Naive thymus-derived CD8-positive, alpha-beta T cell (primary cell): ENCODE results near the gene RCAN1. TPM values are rescaled to one million over a fixed set of nuclear protein-coding genes. Genes with fewer than 3 reads are reported as not detected.

ENCODE experiments used
- ATAC-seq, 2 donors: fragments of 150-1000 bp; cut with Tn5 transposase in 1 of 2; sonication (Bioruptor Pico), chemical (Tn5 transposase) in 1 of 2; 1 replicate in 1 of 2; 2 replicates in 1 of 2; pipeline ENCODE4 v1.10.0; 2021; ENCODE audit warnings: mild to moderate bottlenecking in 2 of 2, moderate library complexity in 2 of 2
- POLR2A ChIA-PET: fragments of 350-600 bp; sonication (Branson Sonifier 250); formaldehyde crosslinking; loops from one replicate; lab custom pipeline; 2021; ENCODE audit warnings: antibody characterized with exemption; lab: Charles Lee
- DNase-seq, 10 donors: peaks; one replicate each; pipeline versions ENCODE4 v3.0.0 to v3.0.0-alpha.2; 2020 to 2022
- H3K27ac Mint-ChIP-seq, 10 donors: one replicate each; pipeline ENCODE4 v1.8.0; 2020 to 2022; ENCODE audit warnings: mild to moderate bottlenecking in 10 of 10, mixed read lengths in 10 of 10, moderate library complexity in 4 of 10, inconsistent platforms in 1 of 10
- H3K27me3 Mint-ChIP-seq, 5 donors: one replicate each; pipeline ENCODE4 v1.8.0; 2021 to 2022; ENCODE audit warnings: mixed read lengths in 5 of 5
- H3K36me3 Mint-ChIP-seq, 3 donors: one replicate each; pipeline ENCODE4 v1.8.0; 2020 to 2022; ENCODE audit warnings: mixed read lengths in 3 of 3, mild to moderate bottlenecking in 2 of 3, inconsistent platforms in 1 of 3
- H3K4me1 Mint-ChIP-seq, 4 donors: one replicate each; pipeline ENCODE4 v1.8.0; 2021 to 2022; ENCODE audit warnings: mixed read lengths in 4 of 4
- H3K4me3 Mint-ChIP-seq, 10 donors: one replicate each; pipeline ENCODE4 v1.8.0; 2020 to 2022; ENCODE audit warnings: mild to moderate bottlenecking in 10 of 10, mixed read lengths in 10 of 10, moderate library complexity in 6 of 10, inconsistent platforms in 1 of 10
- H3K9me3 Mint-ChIP-seq, 9 donors: one replicate each; pipeline ENCODE4 v1.8.0; 2020 to 2022; ENCODE audit warnings: mixed read lengths in 9 of 9, mild to moderate bottlenecking in 3 of 9, inconsistent platforms in 1 of 9, moderate library complexity in 1 of 9
- polyA plus RNA-seq, 3 donors: library from polyadenylated mRNA; unstranded; fragments of 300-500 nt; fragmentation: Illumina TruSeq; gene quantifications; one replicate each; pipeline ENCODE4 v1.2.3, GENCODE V29; 2021
- total RNA-seq, 8 experiments: library from RNA in 2 of 8; stranded (reverse) in 2 of 8; gene quantifications; one replicate each; pipeline ENCODE4 v1.2.3 and lab custom pipeline; 2021 to 2026

RCAN1 gene
- total and polyA plus RNA-seq, 5 experiments from 2014 or later = 6.8 to 15.9 (median 11.1) TPM

- POLR2A ChIA-PET = no interaction called here
- no peak for ATAC-seq
- Mint-ChIP-seq H3K36me3 (no peaks in the 10 kb centered on the region), H3K27ac (peak overlapping the region in 8 of 10 donors; percentile 7 to 63 (median 32)), H3K9me3 (no peaks in the 10 kb centered on the region), H3K4me1 (peaks cover 6 to 24% (median 12%) of the 10 kb centered on the region in 4 donors), H3K4me3 (peak overlapping the region; percentile 23 to 76 (median 49)), H3K27me3 (peaks cover 0 to 4% (median 0%) of the 10 kb centered on the region in 5 donors)
- no peak for DNase-seq
These were observed 25.2 kb upstream of the RCAN1 start for GRCh38 chr21:34639882-34640788.

DNA sequence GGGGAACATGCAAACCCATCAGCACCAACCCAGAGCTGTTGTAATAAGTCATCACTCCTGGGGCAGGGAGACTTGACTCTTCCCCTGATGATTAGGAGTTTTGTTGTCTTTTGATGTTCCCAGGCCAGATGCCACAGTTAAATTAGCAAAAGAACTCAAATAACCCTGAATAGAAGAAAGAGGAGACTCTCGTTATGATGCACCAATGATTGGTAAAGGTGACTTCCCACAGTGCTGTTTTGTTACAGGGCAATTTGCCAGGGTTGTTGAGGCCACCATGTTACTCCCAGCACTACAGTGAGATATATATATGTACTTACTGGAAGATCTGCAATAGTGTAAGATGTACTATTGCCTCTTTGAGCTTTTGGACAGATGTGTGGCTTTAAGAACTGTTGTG lies 24.3 kb upstream of the RCAN1 start:
- peak overlapping the region in 1 of 10 donors; percentile 28 for H3K27ac Mint-ChIP-seq
- H3K27me3 Mint-ChIP-seq = peaks cover 0 to 6% (median 0%) of the 10 kb centered on the region in 5 donors
- no peaks in the 10 kb centered on the region for H3K36me3 Mint-ChIP-seq
- POLR2A ChIA-PET = no interaction called here
- H3K9me3 Mint-ChIP-seq = no peaks in the 10 kb centered on the region
- DNase-seq (no peak), ATAC-seq (no peak)
- no peak overlapping the region for H3K4me3 Mint-ChIP-seq
- peaks cover 6 to 24% (median 12%) of the 10 kb centered on the region in 4 donors for H3K4me1 Mint-ChIP-seq

DNA sequence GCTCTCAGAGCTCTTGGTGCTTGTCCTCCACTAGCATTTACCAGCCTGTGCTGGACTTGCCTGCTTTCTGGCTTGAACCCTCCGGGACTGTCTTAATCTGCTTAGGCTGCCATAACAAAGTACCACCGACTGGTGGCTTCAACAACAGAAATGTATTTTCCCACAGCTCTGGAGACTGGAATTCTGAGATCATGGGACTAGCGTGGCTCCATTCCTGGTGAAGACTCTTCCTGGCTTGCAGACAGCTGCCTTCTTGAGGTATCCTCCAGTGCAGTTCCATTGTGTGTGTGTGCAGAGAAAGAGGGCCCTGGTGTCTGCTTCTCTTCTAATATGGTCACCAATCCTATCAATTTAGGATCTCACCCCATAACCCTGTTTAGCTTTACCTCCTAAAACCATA lies 22.0 kb upstream of the RCAN1 start:
- Mint-ChIP-seq H3K4me3 (no peak overlapping the region), H3K4me1 (peaks cover 6 to 20% (median 12%) of the 10 kb centered on the region in 4 donors), H3K27me3 (peaks cover 0 to 7% (median 3%) of the 10 kb centered on the region in 5 donors), H3K9me3 (no peaks in the 10 kb centered on the region), H3K36me3 (no peaks in the 10 kb centered on the region), H3K27ac (no peak overlapping the region)
- POLR2A ChIA-PET = no interaction called here
- DNase-seq (no peak), ATAC-seq (no peak)

DNA sequence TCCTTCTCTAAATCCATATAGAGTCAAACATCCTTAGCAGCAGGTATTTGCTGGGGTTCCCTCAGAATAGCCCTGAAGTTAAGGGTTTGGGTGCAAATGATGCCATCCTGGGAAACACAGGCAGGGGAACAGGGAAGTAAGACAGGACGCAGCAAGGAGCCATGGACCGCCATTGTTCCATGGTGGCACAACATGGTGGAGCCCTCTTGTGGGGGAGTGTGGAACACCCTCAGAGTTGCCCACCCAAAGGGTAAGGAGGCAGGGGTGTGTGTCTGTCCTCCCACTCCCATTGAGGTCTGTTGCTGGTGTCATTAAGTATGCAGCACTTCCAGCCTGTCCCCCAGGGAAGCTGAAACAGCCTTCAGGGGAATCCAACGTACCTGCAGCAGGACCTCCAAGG lies 20.4 kb upstream of the RCAN1 start:
- no peaks in the 10 kb centered on the region for H3K9me3 Mint-ChIP-seq
- no peak for ATAC-seq
- H3K27ac Mint-ChIP-seq = no peak overlapping the region
- H3K36me3 Mint-ChIP-seq = no peaks in the 10 kb centered on the region
- POLR2A ChIA-PET = no interaction called here
- DNase-seq = peak in 1 of 10 donors; percentile 13
- peaks cover 2 to 8% (median 5%) of the 10 kb centered on the region in 4 donors for H3K4me1 Mint-ChIP-seq
- no peak overlapping the region for H3K4me3 Mint-ChIP-seq
- peaks cover 0 to 7% (median 3%) of the 10 kb centered on the region in 5 donors for H3K27me3 Mint-ChIP-seq

DNA sequence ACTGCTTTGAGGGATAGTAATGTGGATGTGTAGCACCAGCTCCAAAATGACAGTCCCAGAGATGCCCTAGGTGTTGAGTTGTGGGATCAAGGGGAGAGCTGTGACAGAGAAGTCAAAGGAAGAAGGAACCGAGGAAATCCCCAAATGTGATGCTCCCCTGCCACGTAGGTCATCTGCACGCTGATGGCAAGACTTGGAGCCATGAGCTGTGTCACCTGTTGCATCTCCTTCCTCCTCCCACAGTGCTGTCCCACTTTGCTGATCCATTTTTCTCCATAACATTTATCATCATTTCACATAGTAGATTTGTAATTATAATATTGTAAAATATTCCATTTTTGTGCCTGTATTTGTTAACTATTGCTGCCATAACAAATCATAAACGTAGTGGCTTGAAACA lies 17.6 kb upstream of the RCAN1 start:
- no peak for DNase-seq
- ATAC-seq = no peak
- H3K36me3 Mint-ChIP-seq = no peaks in the 10 kb centered on the region
- no peak overlapping the region for H3K27ac Mint-ChIP-seq
- no peaks in the 10 kb centered on the region for H3K9me3 Mint-ChIP-seq
- POLR2A ChIA-PET = no interaction called here
- H3K4me1 Mint-ChIP-seq = no peaks in the 10 kb centered on the region
- no peak overlapping the region for H3K4me3 Mint-ChIP-seq
- H3K27me3 Mint-ChIP-seq = peaks cover 0 to 7% (median 3%) of the 10 kb centered on the region in 5 donors

GRCh38 chr21:34630536-34631143 lies 15.7 kb upstream of the RCAN1 start:
- POLR2A ChIA-PET = no interaction called here
- no peaks in the 10 kb centered on the region for H3K9me3 Mint-ChIP-seq
- peak; percentile 72 to 73 for ATAC-seq
- H3K27ac Mint-ChIP-seq = no peak overlapping the region
- DNase-seq = peak in 7 of 10 donors; percentile 26 to 67 (median 40)
- no peaks in the 10 kb centered on the region for H3K36me3 Mint-ChIP-seq
- H3K4me1 Mint-ChIP-seq = peaks cover 0 to 1% (median 0%) of the 10 kb centered on the region in 4 donors
- peaks cover 5 to 13% (median 9%) of the 10 kb centered on the region in 5 donors for H3K27me3 Mint-ChIP-seq
- H3K4me3 Mint-ChIP-seq = no peak overlapping the region

DNA sequence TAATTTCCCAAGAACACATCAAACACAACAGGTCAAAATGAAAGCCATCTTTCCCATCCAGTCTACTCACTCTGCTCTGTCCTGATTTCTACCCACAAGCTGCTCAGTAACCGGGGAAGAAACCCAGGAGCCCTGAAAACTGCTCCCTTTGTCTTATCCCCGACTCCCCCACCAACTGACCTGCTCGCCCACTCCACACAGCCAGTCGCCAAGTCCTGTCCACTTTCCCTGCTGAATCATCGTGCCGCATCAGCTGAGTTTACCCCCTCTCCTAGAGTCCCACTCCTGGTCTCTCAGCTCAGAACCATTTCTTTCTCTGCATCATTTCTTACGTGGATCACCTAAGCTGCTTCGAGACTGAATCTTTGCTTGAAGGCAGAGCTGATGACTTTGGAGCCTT lies 11.2 kb upstream of the RCAN1 start:
- ATAC-seq = no peak
- Mint-ChIP-seq H3K27ac (no peak overlapping the region), H3K36me3 (no peaks in the 10 kb centered on the region), H3K9me3 (no peaks in the 10 kb centered on the region), H3K27me3 (peaks cover 14 to 29% (median 24%) of the 10 kb centered on the region in 5 donors), H3K4me1 (peaks cover 0 to 1% (median 0%) of the 10 kb centered on the region in 4 donors), H3K4me3 (no peak overlapping the region)
- no peak for DNase-seq
- POLR2A ChIA-PET = interaction anchor here (0.6 kb wide), 1 partner anchor 1632 kb away, joined by 3 read pairs; no protein-coding TSS in a partner anchor

DNA sequence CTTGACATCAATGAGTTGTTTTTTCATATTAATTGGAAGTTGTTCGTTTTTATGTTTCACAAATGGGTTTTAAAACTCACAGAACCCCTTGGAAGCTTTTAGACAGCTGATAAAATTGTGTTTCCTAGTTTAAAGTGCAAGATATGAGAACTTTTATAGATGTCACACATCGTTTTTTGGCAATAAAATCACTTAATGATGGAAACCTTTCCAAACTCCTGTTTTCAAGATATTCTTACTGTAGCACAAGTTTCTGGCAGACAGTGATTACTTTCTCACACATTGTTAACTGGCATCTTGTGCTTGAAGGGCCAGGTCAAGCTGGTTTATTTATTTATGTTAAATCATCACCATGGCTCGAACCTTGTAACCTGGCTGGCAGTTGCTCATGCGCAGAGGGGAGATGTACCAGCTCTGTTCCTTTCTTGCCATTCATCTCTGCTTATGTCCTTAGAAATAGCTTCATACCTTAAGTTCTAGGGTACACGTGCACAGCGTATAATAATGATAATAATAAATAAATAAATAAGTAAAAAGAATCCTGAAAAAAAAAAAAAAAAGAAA lies 10.2 kb upstream of the RCAN1 start:
- H3K9me3 Mint-ChIP-seq = no peaks in the 10 kb centered on the region
- H3K27me3 Mint-ChIP-seq = peaks cover 14 to 29% (median 24%) of the 10 kb centered on the region in 5 donors
- no peaks in the 10 kb centered on the region for H3K36me3 Mint-ChIP-seq
- no peak overlapping the region for H3K27ac Mint-ChIP-seq
- peaks cover 0 to 1% (median 0%) of the 10 kb centered on the region in 4 donors for H3K4me1 Mint-ChIP-seq
- ATAC-seq = no peak
- POLR2A ChIA-PET = interaction anchor here (0.5 kb wide), 1 partner anchor 1504 kb away, joined by 4 read pairs; no protein-coding TSS in a partner anchor
- DNase-seq = no peak
- H3K4me3 Mint-ChIP-seq = no peak overlapping the region

- no peaks in the 10 kb centered on the region for H3K9me3 Mint-ChIP-seq
These were observed 8.6 kb upstream of the RCAN1 start for GRCh38 chr21:34623516-34623915.

DNA sequence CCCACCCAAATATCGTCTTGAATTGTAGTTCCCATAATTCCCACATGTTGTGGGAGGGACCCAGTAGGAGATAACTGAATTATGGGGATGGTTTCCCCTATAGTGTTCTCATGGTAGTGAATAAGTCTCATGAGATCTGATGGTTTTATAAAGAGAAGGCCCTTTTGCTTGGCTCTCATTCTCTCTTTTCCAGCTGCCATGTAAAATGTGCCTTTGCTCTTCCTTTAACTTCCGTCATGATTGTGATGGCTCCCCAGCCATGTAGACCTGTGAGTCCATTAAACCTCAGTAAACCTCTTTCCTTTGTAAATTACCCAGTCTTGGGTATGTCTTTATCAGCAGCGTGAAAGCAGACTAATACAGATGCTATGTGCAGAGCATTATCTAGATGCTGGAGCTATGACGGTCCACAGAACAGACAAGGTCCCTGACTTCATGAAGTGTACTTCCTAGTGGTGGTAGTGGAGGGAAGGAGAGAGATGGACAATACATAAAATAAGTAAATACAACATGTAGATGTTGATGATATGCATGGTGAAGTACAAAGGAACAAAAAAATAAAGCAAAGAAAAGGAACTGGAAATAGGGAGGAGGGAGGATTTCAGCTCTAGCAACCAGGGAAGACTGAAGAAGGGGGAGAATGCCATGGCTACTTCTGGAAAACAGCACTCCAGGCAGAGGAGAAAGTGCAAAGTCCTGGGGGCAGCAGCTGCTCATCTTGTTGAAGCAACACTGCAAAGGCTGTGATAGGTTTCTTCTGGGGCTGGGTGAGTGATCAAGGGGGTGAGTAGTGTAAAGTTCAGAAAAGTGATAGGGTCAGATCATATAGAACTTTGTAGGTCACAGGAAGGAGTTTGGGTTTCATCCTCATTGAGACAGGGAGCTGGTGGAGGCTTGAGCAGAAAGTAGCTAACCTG lies 6.8 kb upstream of the RCAN1 start:
- H3K27me3 Mint-ChIP-seq = peaks cover 17 to 27% (median 24%) of the 10 kb centered on the region in 5 donors
- H3K4me3 Mint-ChIP-seq = no peak overlapping the region
- POLR2A ChIA-PET = no interaction called here
- DNase-seq (no peak), ATAC-seq (no peak)
- no peaks in the 10 kb centered on the region for H3K9me3 Mint-ChIP-seq
- H3K36me3 Mint-ChIP-seq = no peaks in the 10 kb centered on the region
- H3K27ac Mint-ChIP-seq = no peak overlapping the region
- peaks cover 0 to 1% (median 0%) of the 10 kb centered on the region in 4 donors for H3K4me1 Mint-ChIP-seq

More at GRCh38 chr21:34623516-34623915, 8.6 kb upstream of the RCAN1 start:
- no peak for ATAC-seq
- Mint-ChIP-seq H3K4me1 (peaks cover 0 to 1% (median 0%) of the 10 kb centered on the region in 4 donors), H3K27me3 (peaks cover 14 to 29% (median 24%) of the 10 kb centered on the region in 5 donors), H3K27ac (peak overlapping the region in 1 of 10 donors; percentile 57), H3K4me3 (no peak overlapping the region), H3K36me3 (no peaks in the 10 kb centered on the region)
- DNase-seq = no peak
- POLR2A ChIA-PET = no interaction called here

DNA sequence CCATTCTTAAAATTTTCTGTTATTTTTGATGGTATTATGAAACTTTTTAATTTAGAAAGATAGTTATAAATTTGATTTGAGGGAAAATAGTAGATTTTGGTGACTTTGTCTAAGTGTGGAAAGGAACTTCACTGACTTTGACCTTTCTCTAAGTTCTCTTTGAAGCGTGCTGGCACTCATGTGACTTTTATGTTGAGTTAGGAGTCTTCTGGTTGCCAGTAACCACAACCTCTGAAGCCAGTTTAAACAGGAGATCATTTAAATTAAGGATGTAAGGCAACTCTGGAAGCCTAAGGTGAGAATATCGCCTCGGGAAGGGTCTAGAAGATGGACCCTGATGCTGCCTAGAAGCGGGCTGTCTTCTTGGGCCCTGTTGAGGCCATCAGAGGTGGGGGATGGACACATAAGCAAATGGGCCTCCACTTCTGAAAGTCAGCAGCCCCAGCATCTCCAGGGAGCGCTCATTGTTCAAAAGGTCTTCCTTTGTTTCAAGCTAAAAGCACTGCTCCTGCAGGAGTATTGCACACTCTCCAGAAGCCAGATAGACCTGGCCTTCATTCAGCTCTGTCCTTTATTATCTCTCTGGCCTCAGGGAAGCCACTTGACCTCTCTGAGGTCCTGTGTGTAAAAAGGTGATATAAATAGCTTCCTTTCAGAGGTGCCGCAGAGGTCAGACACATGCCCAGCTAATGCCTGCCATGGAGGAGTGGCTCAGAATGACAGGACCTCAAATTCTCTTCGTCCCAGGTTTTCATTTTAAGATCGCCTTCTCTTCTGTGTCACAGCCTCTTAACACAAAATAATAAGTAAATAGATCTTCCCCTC lies 5.1 kb upstream of the RCAN1 start:
- peaks cover 0 to 5% (median 4%) of the 10 kb centered on the region in 4 donors for H3K4me1 Mint-ChIP-seq
- H3K9me3 Mint-ChIP-seq = no peaks in the 10 kb centered on the region
- H3K27ac Mint-ChIP-seq = no peak overlapping the region
- DNase-seq (no peak), ATAC-seq (no peak)
- H3K27me3 Mint-ChIP-seq = peaks cover 12 to 20% (median 18%) of the 10 kb centered on the region in 5 donors
- POLR2A ChIA-PET = no interaction called here
- no peak overlapping the region for H3K4me3 Mint-ChIP-seq
- H3K36me3 Mint-ChIP-seq = no peaks in the 10 kb centered on the region
